Activated CD4-positive, alpha-beta T cell treated with anti-CD3 and anti-CD28 coated beads for 24 hours (primary cell): ENCODE data around the gene ALKBH5.

Experiments used
- DNase-seq, 2 donors: peaks; one replicate each; pipeline ENCODE4 v3.0.0-alpha.2; 2020; ENCODE audit warnings: low read depth in 2 of 2

Gene ALKBH5

DNA sequence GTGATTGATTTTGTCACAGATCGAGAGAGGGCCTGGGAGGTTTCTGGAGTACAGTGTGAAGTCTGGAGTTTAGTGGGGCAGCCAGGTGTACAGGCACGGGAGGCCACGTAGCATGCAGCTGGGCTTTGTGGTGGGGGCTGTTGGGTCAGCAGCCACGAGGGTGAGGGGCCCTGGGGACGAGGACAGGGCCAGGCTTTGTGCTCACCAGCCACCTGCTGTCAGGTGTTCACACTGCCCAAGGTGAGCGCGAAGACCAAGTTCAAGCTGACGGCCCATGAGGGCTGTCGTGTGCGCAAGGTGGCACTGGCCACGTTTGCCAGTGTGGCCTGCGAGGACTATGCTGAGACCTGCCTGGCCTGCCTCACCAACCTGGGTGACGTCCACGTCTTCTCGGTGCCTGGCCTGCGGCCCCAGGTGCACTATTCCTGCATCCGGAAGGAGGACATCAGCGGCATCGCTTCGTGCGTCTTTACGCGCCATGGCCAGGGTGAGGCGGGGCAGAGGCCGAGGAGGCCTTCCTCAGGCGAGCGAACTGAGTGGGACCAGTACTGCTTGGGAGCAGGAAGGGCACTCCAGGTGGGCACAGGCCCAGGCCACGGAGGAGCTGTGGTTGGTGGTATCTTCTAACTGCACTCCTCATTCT lies 57.7 kb downstream of the ALKBH5 start:
- no peak for DNase-seq

DNA sequence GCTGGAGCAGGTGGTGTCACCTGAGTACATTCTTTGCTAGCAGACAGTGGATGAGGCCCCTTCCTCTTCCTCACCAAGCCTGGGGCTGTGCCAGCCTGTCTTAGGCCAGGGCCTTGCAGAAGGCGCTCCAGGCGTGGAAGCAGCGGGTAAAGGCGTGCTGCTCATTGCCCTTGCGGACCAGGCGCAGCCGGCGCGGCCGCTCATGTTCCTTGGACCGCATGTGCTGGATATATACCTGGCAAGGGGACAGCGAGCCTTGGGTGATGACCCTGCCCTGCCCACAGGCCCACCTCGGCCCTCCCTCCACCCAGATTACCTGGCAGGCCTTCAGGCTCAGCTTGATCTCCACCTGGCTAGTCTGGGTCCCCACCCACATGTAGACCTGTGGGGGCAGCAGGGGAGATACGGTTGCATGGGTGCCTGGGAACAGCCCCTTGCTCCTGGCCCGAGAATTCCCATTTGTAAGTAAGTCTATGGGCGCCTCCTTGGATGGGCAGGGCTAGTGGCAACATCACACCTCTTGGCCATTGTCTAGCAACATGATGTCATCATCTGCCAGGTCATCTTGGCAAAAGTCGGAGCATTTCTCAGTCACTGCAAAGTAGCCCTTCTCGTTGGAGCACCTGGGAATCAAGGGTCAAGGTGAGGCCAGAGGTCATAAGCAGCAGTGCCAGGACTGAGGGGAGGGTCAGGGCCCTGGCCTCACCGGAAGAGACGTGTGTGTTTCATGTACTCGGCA lies 61.6 kb downstream of the ALKBH5 start:
- DNase-seq = no peak

DNA sequence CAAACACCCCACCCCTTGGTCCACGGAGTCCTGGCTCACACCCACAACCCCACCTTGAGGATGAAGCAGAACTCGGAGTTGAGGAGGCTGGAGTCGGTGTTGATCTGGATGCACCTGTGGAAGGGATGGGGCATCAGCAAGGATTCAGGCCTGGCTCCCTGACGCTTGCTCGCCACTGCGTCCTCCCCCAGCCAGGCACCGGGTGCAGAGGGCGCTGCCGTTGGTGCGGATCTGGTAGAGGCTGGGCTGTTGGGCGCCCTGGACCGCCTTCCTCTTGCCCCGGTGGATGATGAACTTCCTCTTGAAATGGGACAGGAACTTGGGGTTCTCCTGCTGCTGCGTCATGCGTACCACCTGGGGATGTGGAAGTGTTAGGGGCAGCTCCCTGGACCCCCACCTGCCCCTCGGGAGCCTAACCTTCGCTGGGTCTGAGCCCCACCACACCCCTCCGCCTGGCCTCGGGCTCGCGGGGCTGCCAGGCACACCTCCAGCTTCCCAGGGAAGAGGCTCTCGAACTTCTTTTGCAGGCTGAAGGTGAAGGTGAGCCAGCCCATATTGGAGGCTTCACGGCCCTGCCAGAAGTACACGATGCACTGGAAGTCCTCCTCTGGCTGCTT lies 62.6 kb downstream of the ALKBH5 start:
- DNase-seq = no peak

DNA sequence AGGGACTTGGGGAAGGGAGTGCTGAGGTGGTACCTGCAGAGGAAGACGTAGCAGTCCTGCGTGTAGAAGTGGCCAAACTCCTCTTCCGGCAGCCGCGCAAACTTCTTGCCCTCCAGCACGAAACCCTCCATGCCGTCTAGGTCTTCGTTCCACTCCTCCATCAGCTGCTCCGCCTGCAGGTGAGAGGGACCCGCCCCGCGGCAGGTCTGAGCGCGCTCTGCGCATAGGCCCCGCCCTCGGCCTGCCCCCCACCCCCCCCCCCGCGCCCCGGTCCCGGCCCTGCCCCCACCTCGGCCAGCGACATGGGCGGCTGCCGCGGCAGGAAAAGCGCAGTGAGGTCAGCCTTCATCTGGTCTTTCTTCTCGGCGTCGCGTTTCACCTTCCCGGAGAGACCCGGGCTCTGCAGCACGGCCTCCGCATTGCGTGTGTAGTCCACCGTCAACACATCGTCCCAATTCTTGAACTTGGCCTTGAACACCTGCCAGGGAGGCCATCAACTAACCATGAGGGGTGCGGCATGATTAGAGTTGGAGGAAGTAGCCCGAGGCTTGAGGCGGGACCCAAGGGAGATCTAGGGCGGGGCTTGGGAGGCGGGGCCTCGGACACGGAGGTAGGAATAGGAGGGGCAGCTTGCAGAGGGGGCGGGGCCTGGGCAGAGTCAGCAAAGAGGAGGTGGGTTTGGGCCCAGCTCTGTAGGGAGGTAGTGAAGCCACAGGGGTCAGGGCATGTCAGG lies 63.4 kb downstream of the ALKBH5 start:
- peak; percentile 38 to 47 for DNase-seq

DNA sequence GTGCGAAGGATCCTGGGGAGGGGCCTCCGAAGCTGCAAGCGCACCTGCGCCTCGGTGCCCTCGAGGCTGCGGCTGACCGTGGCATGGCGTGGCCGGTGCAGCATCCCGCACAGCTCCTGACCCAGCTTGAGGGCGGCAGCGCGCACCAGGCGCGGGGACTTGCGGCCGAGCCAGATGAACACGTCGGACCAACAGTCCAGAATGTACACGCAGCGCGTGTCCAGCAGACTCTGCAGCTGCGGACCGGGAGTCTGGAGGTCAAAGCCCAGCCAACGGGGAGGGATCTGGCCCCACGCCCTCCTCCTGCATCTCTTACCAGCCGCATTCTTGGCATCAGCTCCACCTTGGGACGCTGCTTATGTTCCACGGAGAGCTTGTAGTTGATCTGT lies 64.0 kb downstream of the ALKBH5 start:
- DNase-seq = no peak

DNA sequence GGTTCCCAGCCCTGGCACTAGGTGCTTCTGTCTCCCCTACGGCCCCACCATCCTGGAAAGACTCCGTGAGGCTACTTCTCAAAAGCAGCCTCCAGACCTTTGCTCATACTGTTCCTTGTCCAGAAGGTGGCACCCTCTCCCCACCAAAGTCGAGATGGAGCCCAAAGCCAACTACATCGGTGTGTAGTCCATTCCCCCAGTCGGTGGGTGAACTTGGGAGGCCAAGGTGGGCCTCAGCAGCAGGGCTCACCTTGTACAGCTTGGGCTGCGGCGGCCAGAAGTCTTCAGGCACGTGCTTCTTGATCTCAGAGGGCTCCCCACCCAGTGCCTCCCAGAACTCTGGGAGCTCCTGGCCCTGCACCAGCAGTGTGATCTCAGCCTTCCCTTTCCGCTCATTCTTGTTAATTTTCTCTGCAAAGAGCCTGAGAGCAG lies 64.7 kb downstream of the ALKBH5 start:
- peak; percentile 44 to 50 for DNase-seq

DNA sequence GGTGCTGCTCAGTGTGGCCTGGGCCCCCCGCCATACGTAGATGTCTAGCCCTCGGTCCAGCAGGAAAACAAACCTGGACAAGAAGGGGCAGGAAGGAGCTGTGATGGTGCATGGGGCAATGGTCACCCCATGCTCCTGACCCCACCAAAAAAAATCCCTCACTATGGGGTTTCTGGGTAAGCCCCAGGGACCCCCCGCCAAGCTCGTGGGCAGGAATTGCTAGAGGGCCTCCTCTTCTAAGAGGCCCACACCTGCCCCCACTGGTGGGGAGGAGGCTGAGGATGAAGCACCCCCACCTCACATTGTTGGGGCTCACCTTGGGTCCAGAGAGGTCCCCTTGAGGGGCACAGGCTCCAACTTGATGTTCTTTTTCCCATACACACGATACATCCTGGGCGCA lies 65.2 kb downstream of the ALKBH5 start:
- no peak for DNase-seq

DNA sequence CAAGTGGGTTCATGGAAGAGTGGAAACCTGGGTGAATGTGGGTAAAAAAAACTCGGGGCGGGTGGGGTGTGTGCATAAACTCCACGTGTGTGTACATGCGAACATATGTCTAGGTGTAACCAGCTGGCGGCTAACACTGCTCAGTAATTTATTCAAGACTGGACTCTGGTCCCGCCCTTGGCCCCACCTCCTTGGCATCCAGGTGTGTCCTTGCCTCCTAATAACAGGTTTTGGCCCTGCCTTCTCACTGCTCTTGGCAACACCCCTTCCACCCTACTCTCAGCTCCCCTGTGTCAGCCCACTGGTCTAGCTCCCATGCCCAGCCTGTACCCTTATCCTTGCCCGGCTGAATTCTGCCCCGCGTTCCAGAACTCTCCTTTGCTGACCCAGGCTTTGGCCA lies 66.6 kb downstream of the ALKBH5 start:
- DNase-seq = no peak

DNA sequence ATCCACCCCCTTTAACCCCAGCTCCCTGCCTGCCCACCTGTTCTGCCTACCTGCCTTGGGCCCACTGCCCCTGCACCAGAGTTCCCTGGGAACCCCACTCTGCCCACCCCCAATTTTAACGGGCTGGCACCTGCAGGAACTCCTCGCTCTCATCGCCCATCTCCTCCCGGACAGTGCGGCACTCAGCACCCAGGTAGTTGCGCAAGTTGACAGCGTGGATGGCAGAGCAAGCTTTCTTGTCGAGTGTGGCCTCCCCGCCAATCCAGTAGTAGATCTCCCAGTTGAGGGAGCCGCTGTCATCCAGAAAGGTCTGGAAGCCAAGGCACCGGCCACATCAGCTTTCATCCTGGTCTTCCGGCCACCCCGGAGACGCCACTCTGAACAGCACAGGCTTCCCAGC lies 67.1 kb downstream of the ALKBH5 start:
- DNase-seq = no peak

DNA sequence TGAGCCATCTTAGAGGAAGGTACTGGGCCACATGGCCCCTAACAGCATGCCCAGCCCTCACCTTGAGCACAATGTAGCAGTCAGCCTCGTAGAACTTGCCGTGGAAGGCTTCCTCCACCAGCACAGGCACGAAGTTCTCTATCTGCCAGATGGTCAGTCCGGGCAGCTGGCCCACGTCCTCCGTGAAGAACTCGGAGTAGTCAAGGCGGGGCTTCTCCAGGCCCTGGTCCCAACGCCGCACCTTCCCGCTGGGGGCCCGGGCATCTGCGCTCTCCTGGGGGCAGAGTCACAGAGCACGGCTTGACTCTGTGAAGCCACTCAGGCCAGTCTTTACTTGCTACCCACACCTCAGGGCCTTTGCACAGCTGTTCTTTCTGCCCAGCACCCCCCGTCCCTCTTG lies 67.6 kb downstream of the ALKBH5 start:
- no peak for DNase-seq

DNA sequence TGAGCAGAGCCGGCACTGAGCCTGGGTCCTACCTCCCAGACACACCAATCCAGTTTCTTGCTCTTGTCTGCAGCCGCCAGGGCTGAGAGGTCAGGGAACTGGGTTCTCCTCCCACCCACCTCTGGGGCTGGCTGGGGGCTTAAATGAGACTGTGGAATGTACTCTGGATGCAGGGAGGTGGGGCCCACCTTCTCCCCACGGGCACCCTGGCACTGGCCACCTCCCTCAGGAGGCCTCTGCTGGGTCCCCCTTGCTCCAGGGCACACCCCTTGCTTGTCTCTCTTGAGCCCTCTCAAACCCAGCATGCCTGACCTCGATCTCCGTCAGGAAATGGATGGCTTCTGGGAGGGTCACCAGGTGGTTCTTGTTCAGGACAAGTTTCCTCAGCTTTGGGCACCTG lies 68.5 kb downstream of the ALKBH5 start:
- no peak for DNase-seq

DNA sequence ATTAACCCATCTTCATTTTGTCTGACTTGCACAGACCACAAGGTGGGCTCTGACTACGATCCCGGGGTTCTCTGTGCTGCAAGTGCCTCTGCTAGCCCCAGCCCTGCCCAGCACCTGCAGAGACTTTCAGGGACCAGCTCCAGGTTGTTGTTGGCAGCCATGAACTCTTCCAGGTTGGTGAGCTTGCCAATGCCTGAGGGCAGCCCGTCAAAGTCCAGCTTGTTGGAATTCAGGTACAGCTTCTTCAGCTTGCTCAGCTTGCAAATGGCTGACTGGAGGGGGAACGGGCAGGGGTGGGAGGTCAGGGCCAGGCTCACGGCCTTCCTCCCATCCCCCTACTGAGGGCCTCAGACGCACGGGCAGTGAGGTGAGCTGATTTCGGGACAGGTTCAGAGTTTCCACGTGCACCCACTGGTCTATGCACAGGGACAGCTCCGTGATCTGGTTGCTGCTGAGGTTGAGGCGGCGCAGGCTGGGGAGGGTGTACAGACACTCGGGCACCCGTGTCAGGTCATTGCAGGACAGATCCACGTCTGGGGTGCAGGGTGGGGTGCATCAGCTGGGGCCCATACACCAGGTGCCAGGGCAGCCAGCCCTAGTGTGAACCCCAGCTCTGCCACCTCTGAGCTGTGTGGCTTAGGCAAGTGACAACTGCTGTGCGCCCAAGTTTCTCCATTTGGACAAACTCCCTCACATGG lies 69.7 kb downstream of the ALKBH5 start:
- DNase-seq = no peak

DNA sequence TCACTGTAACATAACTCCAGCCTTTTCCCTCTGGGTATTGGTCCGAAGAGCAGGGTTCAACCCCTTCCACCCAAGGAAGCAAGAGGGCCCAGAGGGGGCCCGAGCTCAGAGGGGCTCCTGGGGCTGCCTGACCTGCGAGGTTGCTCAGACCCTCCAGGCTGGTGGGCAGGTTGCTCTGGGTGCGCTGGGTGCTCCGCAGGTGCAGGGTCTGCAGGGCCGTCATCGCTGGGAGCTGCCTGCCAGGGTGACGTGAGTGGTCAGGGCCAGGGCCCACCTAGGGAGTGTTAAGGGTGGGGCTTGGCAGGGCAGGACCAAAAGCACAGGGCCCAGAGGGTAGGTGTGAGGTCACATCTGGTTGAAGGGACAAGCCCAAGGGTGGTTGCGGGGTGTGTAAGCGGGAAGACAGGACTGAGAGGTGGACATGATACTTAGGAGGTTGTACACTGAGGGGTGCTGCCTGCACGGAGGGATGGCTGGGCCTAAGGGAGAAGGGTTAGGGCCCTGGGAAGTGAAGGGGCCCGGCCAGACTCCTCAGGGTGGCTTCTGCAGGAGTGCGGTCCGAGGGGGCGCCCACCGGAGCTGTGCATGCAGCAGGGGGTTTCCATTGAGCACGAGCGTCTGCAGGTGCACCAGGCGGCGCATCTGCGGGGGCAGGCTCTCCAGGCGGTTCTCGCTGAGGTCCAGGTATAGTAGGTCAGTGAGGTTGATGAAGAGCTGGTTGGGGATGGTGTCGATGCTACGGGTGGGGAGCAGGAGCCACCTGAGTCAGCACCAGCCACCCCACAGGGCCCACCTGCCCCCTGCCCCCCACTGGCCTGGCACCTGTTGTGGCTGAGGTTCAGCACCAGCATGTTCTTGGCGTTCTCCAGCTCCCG lies 70.6 kb downstream of the ALKBH5 start:
- DNase-seq = no peak

DNA sequence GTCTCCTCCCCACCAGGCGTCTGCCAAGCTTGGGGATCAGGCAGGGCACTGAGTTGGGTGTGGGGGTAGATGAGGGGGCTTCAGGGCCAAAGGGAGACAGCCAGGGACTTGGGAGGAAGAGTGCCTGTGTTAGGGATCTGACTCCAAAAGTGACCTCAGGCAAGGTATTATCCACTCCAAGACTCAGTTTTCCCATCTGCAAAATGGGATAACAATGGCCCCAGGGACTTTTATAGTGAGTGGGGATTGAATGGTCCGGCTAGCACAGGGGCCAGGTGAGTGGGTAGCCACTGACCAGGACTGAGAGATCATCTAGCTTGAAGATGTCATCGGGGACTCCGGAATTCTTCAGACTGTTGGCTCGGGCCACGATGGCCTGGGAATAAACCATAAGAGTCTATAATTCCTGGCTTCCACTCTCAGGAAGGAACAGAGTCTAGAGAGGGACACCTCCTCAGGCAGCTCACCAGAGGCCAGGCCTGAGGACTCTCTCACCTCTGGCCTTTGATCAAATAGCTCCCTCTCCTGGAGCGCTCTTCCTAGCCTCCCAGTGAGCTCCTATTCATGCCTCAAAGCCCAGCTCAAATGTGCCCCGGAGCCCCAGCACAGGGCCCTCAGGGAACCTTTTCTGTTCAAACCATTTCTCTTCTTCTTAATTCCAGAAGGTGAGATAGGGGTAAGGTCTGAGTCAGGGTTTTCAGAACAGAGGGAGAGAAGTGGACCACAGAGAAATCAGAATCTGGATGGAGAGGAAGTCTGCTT lies 71.4 kb downstream of the ALKBH5 start:
- no peak for DNase-seq

DNA sequence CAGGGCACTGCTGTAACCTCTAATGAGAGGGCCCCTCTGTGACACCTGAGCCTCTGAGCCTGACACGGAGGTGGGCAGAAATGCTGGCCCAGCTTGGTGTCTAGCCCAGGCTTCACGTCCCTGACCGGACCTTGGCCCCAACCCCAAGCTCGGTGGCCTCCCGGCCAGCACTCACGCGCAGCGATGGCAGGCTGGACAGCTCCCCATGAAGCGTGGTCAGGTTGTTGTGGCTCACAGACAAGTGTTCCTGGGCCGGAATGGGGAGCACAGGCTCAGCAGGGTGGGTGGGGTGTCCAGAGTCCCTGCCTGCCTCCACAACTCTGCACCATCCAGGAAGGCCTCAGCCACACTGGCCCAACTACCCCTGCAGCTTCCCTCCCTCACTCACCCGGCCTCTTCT lies 72.7 kb downstream of the ALKBH5 start:
- no peak for DNase-seq

DNA sequence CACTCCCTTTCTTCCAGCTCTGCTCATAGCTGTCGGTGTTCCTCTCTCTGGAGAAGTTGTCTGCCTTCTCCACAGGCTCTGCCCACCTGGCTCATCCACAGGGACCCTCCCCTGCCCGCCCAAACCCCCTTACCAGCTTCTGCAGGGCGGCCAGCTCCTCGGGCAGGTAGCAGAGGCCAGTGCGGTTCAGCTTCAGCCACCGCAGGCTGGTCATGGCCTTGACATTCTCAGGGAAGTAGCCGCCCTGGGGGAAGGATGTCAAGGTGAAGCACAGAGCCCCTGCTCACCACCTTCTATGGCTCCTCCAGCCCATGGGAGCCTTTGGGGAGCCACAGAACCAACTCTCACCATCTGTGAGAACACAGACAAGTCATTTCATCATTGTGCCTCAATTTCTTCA lies 73.1 kb downstream of the ALKBH5 start:
- DNase-seq = no peak

DNA sequence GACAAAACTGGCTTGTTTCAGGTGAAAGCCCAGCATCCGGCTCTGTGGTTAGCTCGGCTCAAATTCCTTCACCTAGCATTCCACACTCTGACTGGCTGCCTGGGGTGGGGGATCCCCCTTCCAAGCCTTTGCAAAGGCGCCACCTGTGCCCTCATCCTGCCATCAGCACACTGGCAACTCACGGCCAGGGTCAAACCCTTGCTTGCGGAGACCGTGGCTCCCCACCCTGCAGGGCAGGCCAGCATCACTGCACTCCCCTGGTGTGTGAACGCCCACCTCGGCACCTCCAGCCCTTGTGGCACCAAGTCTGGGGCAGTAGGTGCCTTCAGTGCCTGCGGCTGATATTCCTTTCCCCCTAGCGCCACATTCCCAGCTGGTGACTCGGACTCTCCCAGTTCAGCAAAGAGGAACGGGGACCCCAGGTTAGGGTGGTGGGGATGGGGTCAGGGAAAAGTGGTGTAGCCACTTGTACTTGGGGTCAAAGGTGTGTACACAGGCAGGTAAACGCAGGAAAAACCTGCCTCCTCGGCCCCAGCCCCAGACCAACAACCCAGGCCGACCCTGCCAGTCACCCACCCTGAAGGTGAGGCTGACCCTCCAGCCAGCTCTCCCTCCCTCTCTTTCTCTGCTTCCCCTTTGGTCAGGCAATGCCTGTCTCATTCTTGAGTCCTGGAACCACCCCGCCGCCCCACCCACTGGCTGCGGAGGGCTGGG lies 73.8 kb downstream of the ALKBH5 start:
- DNase-seq = peak in 1 of 2 donors; percentile 21

DNA sequence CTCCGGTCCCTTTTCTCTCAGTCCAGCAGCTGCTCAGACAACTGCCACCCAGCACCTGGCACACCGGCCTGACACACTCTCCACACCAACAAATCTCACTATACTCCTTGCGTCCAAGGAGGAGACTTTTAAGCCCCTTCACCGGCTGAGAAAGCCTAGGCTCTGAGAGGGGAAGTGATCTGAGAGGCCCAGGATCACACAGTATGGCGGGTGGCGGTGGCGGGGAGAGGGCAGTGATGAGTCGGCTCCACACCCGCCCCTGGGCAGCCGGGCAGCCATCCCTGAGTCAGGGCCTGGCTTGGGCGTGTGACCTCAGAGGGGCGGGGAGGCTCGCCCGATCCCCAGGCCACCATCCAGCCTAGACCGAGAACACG lies 74.3 kb downstream of the ALKBH5 start:
- DNase-seq = peak in 1 of 2 donors; percentile 28

DNA sequence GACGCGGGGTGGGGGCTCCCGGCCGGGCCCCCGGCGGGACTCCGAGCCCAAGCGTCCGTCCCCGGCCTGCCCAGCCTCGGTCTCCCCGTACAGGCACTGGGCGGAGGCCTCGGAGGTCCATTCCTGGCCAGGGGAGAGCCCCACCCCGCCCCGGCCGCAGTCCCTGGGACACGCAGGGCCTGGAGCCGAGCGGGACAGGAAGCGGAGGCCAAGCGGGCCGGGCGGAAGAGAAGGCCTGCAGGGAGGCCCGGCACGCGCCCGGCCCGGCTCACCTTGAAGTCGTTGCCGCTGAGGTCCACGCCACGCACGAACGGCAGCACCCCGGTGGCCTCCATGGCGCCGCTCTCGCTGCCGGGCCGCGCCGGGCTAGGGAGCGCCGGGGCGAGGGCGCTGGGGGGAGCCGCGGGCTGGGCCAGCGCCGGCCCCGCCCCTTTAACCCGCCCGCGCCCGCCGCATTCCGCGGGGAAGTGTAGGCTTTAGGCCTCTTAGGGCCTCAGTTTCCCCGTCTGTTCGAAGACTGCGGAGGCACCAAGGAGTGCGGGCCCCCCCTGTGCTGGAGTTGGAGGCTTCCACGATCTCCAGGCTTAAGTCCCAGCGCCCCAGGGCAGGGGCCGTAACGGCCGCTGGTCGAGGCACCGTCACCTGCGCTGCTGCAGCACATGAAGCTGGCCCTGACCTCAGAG lies 74.9 kb downstream of the ALKBH5 start, which contains the start of gene FLII:
TSS of gene FLII (minus strand) at position 383 of the 683 bp plus-strand sequence. CDS start at position 335, 48 bp downstream.
- peak; percentile 41 to 44 for DNase-seq
